ENCODE measurements around the gene ASIC5.
A peak's percentile ranks its signal among the peaks of the same experiment; 100 is the strongest.
"Not testable (repeated sequence)": the region's sequence is repeated elsewhere in the genome, so short reads cannot be mapped to it uniquely, and the experiment has no call there.

Gene ASIC5

DNA sequence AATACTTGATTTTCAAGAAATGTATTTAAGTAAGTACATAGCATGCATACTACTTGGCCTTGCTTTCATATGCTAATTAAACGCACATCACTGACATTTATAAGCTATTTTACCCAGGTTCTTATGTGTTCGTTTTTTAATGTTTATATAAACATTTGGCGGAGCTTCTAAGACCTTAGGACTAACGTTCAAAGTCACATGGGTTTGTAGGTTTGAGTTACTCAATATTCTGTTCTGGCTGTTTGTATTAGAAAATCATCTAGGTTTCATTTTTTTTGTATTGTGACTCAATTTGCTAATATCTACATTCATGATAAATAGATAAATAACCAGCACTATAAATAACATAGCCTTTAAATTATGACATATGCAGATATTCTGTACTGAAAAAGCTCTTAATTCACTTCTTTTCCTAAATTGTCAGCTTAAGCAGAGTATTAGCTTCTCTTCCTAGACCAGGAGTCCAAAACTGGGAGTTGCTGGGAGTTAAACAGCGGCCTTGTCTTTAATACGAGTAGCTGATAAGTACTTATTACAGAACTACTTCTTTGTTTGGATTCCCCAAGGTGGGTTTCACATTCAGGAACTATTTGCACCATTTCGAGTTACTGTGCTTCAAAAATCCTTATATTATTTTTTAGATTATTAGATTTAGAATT lies 65.3 kb downstream of the ASIC5 start:
- TF ChIP-seq, protein P1, sequence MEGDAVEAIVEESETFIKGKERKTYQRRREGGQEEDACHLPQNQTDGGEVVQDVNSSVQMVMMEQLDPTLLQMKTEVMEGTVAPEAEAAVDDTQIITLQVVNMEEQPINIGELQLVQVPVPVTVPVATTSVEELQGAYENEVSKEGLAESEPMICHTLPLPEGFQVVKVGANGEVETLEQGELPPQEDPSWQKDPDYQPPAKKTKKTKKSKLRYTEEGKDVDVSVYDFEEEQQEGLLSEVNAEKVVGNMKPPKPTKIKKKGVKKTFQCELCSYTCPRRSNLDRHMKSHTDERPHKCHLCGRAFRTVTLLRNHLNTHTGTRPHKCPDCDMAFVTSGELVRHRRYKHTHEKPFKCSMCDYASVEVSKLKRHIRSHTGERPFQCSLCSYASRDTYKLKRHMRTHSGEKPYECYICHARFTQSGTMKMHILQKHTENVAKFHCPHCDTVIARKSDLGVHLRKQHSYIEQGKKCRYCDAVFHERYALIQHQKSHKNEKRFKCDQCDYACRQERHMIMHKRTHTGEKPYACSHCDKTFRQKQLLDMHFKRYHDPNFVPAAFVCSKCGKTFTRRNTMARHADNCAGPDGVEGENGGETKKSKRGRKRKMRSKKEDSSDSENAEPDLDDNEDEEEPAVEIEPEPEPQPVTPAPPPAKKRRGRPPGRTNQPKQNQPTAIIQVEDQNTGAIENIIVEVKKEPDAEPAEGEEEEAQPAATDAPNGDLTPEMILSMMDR (conservative IDR thresholded peaks at IDR 0.05): no peak
- H3K27ac ChIP-seq: no peak overlapping the region

DNA sequence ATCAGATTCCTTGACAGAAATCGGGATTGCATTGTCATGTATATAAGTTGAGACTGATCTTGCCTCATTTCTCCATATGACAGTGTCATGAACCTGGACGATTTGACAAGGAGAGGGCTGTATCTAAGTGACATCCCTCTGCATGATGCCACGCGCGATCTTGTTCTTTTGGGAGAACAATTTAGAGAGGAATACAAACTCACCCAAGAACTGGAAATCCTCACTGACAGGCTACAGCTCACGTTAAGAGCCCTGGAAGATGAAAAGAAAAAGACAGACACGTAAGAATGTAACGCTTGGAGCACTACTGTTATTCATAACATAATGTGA lies 66.3 kb downstream of the ASIC5 start:
- TF ChIP-seq ZFX (IDR thresholded peaks at IDR 0.05): no peak
- TF ChIP-seq, protein P1 (conservative IDR thresholded peaks at IDR 0.05): no peak
- no peak overlapping the region for H3K27ac ChIP-seq

- TF ChIP-seq, protein P1 (conservative IDR thresholded peaks at IDR 0.05): no peak
- TF ChIP-seq ZFX (IDR thresholded peaks at IDR 0.05): no peak
- H3K27ac ChIP-seq: no peak overlapping the region
Observed at GRCh38 chr4:155799116-155799793, 66.8 kb downstream of the ASIC5 start.

DNA sequence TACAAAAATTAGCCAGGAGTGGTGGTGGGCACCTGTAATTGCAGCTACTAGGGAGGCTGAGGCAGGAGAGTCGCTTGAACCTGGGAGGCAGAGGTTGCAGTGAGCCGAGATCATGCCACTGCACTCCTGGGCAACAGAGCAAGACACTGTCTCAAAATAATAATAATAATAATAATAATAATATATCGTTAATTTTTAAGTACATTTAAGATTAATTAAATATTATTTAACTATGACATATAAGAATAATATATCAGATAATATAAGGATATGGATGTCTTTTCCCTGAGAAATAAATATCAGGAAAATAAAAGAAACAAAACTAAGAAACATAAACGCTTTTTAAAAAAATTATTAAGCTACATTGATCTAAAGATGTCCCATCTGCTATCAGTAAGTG lies 68.5 kb downstream of the ASIC5 start:
- not testable (repeated sequence) for H3K27ac ChIP-seq

- TF ChIP-seq ZFX (IDR thresholded peaks at IDR 0.05): no peak
- TF ChIP-seq, protein P1 (conservative IDR thresholded peaks at IDR 0.05): peak; percentile 40
- H3K27ac ChIP-seq: no peak overlapping the region
Observed at GRCh38 chr4:155795991-155796390, 70.1 kb downstream of the ASIC5 start.

DNA sequence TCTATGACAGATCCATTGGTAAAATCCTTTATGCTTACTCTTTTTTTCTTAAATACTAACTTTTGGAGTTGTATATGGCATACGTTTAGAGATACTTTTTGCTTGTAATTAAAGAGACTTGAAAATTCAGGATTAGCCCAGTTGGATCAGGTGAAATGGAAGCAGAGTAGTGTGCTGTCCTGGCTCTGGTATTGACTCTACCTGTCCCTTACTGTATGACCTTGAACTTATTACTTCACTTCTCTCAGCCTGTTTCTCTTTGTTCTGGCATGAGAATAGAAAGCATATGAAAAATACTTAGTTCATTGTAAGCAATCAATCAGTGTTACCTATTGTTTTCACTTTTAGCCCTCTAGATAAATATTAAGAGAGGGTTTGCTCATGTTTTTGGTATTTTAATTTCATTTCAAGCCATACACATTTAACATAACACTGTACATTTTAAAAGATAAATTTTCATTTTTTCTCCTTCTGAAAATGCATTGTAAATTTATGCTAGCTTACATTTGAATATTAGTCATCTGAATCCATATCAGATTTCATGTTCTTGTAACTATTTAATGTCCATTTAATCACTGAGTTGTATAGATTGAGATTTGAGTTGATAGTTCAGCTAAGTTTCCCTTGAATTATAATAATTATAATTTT lies 71.4 kb downstream of the ASIC5 start:
- H3K27ac ChIP-seq: no peak overlapping the region
- no peak for TF ChIP-seq ZFX (IDR thresholded peaks at IDR 0.05)
- TF ChIP-seq, protein P1 (conservative IDR thresholded peaks at IDR 0.05): no peak

- TF ChIP-seq ZFX (IDR thresholded peaks at IDR 0.05): no peak
- H3K27ac ChIP-seq: no peak overlapping the region
Observed at GRCh38 chr4:155789982-155790381, 76.1 kb downstream of the ASIC5 start.

DNA sequence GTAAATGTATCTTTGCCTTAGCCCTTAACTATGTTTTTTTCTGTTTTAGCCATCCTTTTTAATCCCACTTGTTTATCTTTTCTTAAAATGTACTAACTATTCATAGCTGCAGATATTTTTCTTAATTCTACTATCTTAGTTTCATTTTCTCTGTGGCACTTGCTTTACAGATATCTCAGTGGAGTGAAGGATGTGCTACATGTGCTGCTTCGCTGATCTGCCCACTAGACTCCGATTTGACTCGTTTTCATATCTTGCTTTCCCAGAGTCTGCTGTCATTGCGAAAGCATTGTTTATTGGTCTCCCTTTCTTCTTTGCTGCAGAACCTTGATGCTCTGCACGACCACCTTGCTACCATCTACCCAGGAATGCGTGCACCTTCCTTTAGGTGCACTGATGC lies 76.7 kb downstream of the ASIC5 start:
- TF ChIP-seq ZFX (IDR thresholded peaks at IDR 0.05): no peak
- TF ChIP-seq, protein P1 (conservative IDR thresholded peaks at IDR 0.05): no peak
- no peak overlapping the region for H3K27ac ChIP-seq

Measured in C4-2B (cell line).